HepG2 (cell line): ENCODE data around the gene DCLK1. TPM values are rescaled to one million over a fixed set of nuclear protein-coding genes. Genes with fewer than 3 reads are reported as not detected.

ENCODE experiments used
- ATAC-seq: fragments of 200-7000 bp; cut with Tn5 transposase; 3 replicates; pipeline ENCODE4 v1.9.1; 2020; ENCODE audit warnings: mild to moderate bottlenecking, moderate library complexity
- BruUV-seq: library from RNA; stranded (reverse); fragments of 400-500 nt; replicated peaks from 2 replicates; lab custom pipeline; 2021; lab: Mats Ljungman, UMichigan
- CTCF ChIA-PET: fragments of 300-600 bp; formaldehyde crosslinking; extraction: SDS; loops from one replicate; lab custom pipeline; 2021; ENCODE audit warnings: low total read pairs, inconsistent platforms, low intra/inter-chr PET ratio; lab: Yijun Ruan, JAX
- POLR2A ChIA-PET: fragments of 350-600 bp; sonication (Branson Sonifier 250); formaldehyde crosslinking; loops from one replicate; lab custom pipeline; 2020; ENCODE audit warnings: antibody characterized with exemption, inconsistent platforms; lab: Yijun Ruan, JAX
- DNase-seq: peaks from one replicate; pipeline ENCODE4 v3.0.0-alpha.2; 2015; ENCODE audit warnings: low spot score
- FAIRE-seq: peaks from 3 replicates; lab custom pipeline; 2011; peaks lifted over from hg19 to GRCh38; lab: Jason Lieb, UNC
- H2AFZ ChIP-seq: one replicate; pipeline ENCODE4 v1.6.1; 2011; ENCODE audit warnings: low read length, inconsistent platforms
- H3K27ac ChIP-seq: fragments of 300-600 bp; 3 replicates; pipeline ENCODE4 v1.8.0; 2011; ENCODE audit warnings: mixed run types, mild to moderate bottlenecking, mixed read lengths, low read length, inconsistent platforms; ENCODE audit not compliant: insufficient read depth; ENCODE audit errors: extremely low read length
- H3K27me3 ChIP-seq, 2 experiments: fragments of 200-600 bp in 1 of 2; 2 replicates in 1 of 2; 3 replicates in 1 of 2; pipeline versions ENCODE4 v1.6.0 to v1.8.0; 2011; ENCODE audit warnings: low read length in 2 of 2, mild to moderate bottlenecking in 2 of 2, moderate library complexity in 2 of 2, inconsistent platforms in 1 of 2; ENCODE audit not compliant: insufficient read depth in 2 of 2, control insufficient read depth in 1 of 2
- H3K36me3 ChIP-seq, 2 experiments: fragments of 200-600 bp in 1 of 2; replicated peaks in 1 of 2; 2 replicates in 1 of 2; 3 replicates in 1 of 2; pipeline versions ENCODE4 v1.5.1 to v1.8.0; 2011; ENCODE audit warnings: low read length in 2 of 2, inconsistent platforms in 1 of 2; ENCODE audit not compliant: insufficient read depth in 2 of 2, control insufficient read depth in 1 of 2
- H3K4me1 ChIP-seq: 2 replicates; pipeline ENCODE4 v1.5.1; 2012; ENCODE audit warnings: low read length, inconsistent platforms; ENCODE audit not compliant: insufficient read depth
- H3K4me2 ChIP-seq: 2 replicates; pipeline ENCODE4 v1.6.0; 2011; ENCODE audit warnings: low read depth, low read length, inconsistent platforms
- H3K4me3 ChIP-seq, 3 experiments: fragments of 200-600 bp in 1 of 3; sonication (generic), shearing (Covaris generic) in 1 of 3; replicated peaks in 1 of 3; 2 replicates each; pipeline ENCODE4 v1.5.1; 2011 to 2016; ENCODE audit warnings: low read length in 3 of 3, inconsistent platforms in 2 of 3, low read depth in 2 of 3, mild to moderate bottlenecking in 2 of 3, control low read depth in 1 of 3, mixed read lengths in 1 of 3; ENCODE audit not compliant: insufficient read depth in 1 of 3
- H3K79me2 ChIP-seq: one replicate; pipeline ENCODE4 v1.6.1; 2011; ENCODE audit warnings: low read length, inconsistent platforms; ENCODE audit not compliant: insufficient read depth
- H3K9ac ChIP-seq: 2 replicates; pipeline ENCODE4 v1.6.0; 2011; ENCODE audit warnings: mild to moderate bottlenecking, low read depth, low read length, inconsistent platforms; ENCODE audit not compliant: insufficient read depth
- H3K9me3 ChIP-seq: 2 replicates; pipeline ENCODE4 v1.5.1; 2012; ENCODE audit warnings: mild to moderate bottlenecking, low read length
- H4K20me1 ChIP-seq: 2 replicates; pipeline ENCODE4 v1.6.0; 2011; ENCODE audit warnings: inconsistent platforms, mild to moderate bottlenecking, low read length, moderate library complexity; ENCODE audit not compliant: insufficient read depth
- GPBP1L1 ChIP-seq: sonication (generic); formaldehyde crosslinking; IDR thresholded peaks from 2 replicates; pipeline ENCODE4 v1.5.0; 2020; ENCODE audit warnings: mild to moderate bottlenecking, missing genetic modification reagents
- IKZF5 ChIP-seq: IDR thresholded peaks from 2 replicates; pipeline ENCODE4 v1.6.1; 2018; ENCODE audit warnings: missing genetic modification reagents, mild to moderate bottlenecking, missing compliant biosample characterization
- JUND ChIP-seq: sonication (generic); formaldehyde crosslinking; IDR thresholded peaks from 2 replicates; pipeline ENCODE4 v1.8.0; 2022; ENCODE audit warnings: mild to moderate bottlenecking, missing genetic modification reagents
- SETDB1 ChIP-seq: sonication (generic); formaldehyde crosslinking; IDR thresholded peaks from 2 replicates; pipeline ENCODE4 v1.5.1; 2020; ENCODE audit warnings: missing genetic modification reagents, mild to moderate bottlenecking, borderline replicate concordance
- ZNF20 ChIP-seq: sonication (generic); formaldehyde crosslinking; IDR thresholded peaks from 2 replicates; pipeline ENCODE4 v1.4.0; 2020; ENCODE audit warnings: mild to moderate bottlenecking, moderate library complexity, missing genetic modification reagents
- ZNF761 ChIP-seq: sonication (generic); formaldehyde crosslinking; conservative IDR thresholded peaks from 2 replicates; pipeline ENCODE4 v1.4.0; 2020; ENCODE audit warnings: mild to moderate bottlenecking, missing genetic modification reagents
- ZNF768 ChIP-seq: sonication (generic); formaldehyde crosslinking; IDR thresholded peaks from 2 replicates; pipeline ENCODE4 v1.4.0; 2020; ENCODE audit warnings: missing genetic modification reagents
- ZNF850 ChIP-seq: sonication (generic); formaldehyde crosslinking; conservative IDR thresholded peaks from 2 replicates; pipeline ENCODE4 v1.9.0; 2021; ENCODE audit warnings: mild to moderate bottlenecking, missing genetic modification reagents
- WGBS: methylation state at CpG from one replicate; pipeline ENCODE4 v1.1.6; 2017; ENCODE audit warnings: low lambda C conversion rate; 5-methylcytosine and 5-hydroxymethylcytosine counted together
- in situ Hi-C: cut with HindIII; loops from 2 replicates; pipeline ENCODE4 v1.10.0; 2017; ENCODE audit warnings: low pct_unique_long_range_greater_than_20kb; ENCODE audit not compliant: extremely low pct_ligation_motif_present
- intact Hi-C: fragments of 100-400 bp; cut with micrococcal nuclease; formaldehyde crosslinking; loops from one replicate; pipeline ENCODE4 v1.10.0; 2022; ENCODE audit not compliant: unreplicated experiment
- polyA plus RNA-seq, 8 experiments: library from polyadenylated mRNA; depleted of rRNA in 3 of 8; stranded (reverse) in 7 of 8; unstranded in 1 of 8; fragments of >200 nt; fragmentation: Illumina TruSeq in 4 of 8; extraction: Trizol in 4 of 8; gene quantifications; 2 replicates each; pipeline versions ENCODE4 v1.2.1 to v1.2.3, GENCODE V29; 2011 to 2016; ENCODE audit warnings: low read depth in 4 of 8, missing spikeins in 1 of 8, mixed read lengths in 1 of 8; ENCODE audit not compliant: insufficient read depth in 1 of 8
- total RNA-seq, 5 experiments: library from RNA; depleted of rRNA; stranded (reverse); fragments of >200 nt; fragmentation: Illumina TruSeq; extraction: Trizol; gene quantifications; 2 replicates each; pipeline ENCODE4 v1.2.3, GENCODE V29; 2016; ENCODE audit warnings: low read depth in 1 of 5

Gene DCLK1
- total and polyA plus RNA-seq, 2 of the 13 experiments (the other 11 are each of a cell fraction or from before 2014, with no cell fraction given): not detected

GRCh38 chr13:36133950-36134626 lies 2.9 kb upstream of the DCLK1 start:
- no peaks in the 10 kb centered on the region for H3K9me3 ChIP-seq
- BruUV-seq: no TSS peak
- ChIA-PET CTCF (no interaction called here), POLR2A (no interaction called here)
- H2AFZ ChIP-seq: no peak overlapping the region
- no peak overlapping the region for H3K27ac ChIP-seq
- no peak for ATAC-seq
- no peaks in the 10 kb centered on the region for H3K36me3 ChIP-seq
- no peaks in the 10 kb centered on the region for H3K4me1 ChIP-seq
- peaks cover 2 to 24% of the 10 kb centered on the region in 2 experiments; a peak in 3 of 5 replicates for H3K27me3 ChIP-seq
- FAIRE-seq: no peak
- H4K20me1 ChIP-seq: no peaks in the 10 kb centered on the region
- H3K79me2 ChIP-seq: no peaks in the 10 kb centered on the region
- in situ Hi-C loops (no loop called here), intact Hi-C loops (no loop called here)
- TF ChIP-seq ZNF850 (no peak), JUND (no peak), SETDB1 (CRISPR knock-in tag) (no peak), GPBP1L1 (CRISPR knock-in tag) (no peak), ZNF768 (no peak), ZNF761 (CRISPR knock-in tag) (no peak), IKZF5 (CRISPR knock-in tag) (no peak), ZNF20 (CRISPR knock-in tag) (no peak)
- H3K9ac ChIP-seq: no peak overlapping the region
- no peak overlapping the region for H3K4me2 ChIP-seq
- H3K4me3 ChIP-seq: no peak overlapping the region
- no peak for DNase-seq
- 7% methylated on average over 5 of the region's 5 CpGs for WGBS
